ENCODE measurements around the gene PRIM1. TPM values are rescaled to one million over a fixed set of nuclear protein-coding genes. Genes with fewer than 3 reads are reported as not detected.

PRIM1 gene
- total RNA-seq, 1 donor from 2014 or later, result 3.7 TPM

- peak overlapping the region; percentile 9 for H3K4me3 ChIP-seq (ENCODE audit: low read depth, low read length)
- TF ChIP-seq CTCF (IDR thresholded peaks at IDR 0.05; ENCODE audit: insufficient read depth, low read length, severe bottlenecking), result no peak
- no peak for FAIRE-seq
These were observed 30.4 kb downstream of the PRIM1 start for GRCh38 chr12:56721721-56722120.

GRCh38 chr12:56721216-56721615 lies 30.9 kb downstream of the PRIM1 start:
- DNase-seq (ENCODE audit: low read depth) (peak; percentile 5), FAIRE-seq (no peak)
- H3K27me3 ChIP-seq (ENCODE audit: control insufficient read depth, insufficient read depth, low read length), result no peaks in the 10 kb centered on the region
- no peak overlapping the region for H3K4me3 ChIP-seq (ENCODE audit: low read depth, low read length)
- peaks cover 24% of the 10 kb centered on the region for H3K36me3 ChIP-seq (ENCODE audit: control insufficient read depth, insufficient read depth, low read length)
- TF ChIP-seq CTCF (IDR thresholded peaks at IDR 0.05; ENCODE audit: insufficient read depth, low read length, severe bottlenecking), result no peak

More at GRCh38 chr12:56721721-56722120, 30.4 kb downstream of the PRIM1 start:
- DNase-seq (ENCODE audit: low read depth), result no peak
- no peaks in the 10 kb centered on the region for H3K27me3 ChIP-seq (ENCODE audit: control insufficient read depth, insufficient read depth, low read length)
- H3K36me3 ChIP-seq (ENCODE audit: control insufficient read depth, insufficient read depth, low read length), result peaks cover 20% of the 10 kb centered on the region

- no peak for TF ChIP-seq CTCF (IDR thresholded peaks at IDR 0.05; ENCODE audit: insufficient read depth, low read length, severe bottlenecking)
- Histone ChIP-seq H3K36me3 (ENCODE audit: control insufficient read depth, insufficient read depth, low read length) (peaks cover 27% of the 10 kb centered on the region), H3K27me3 (ENCODE audit: control insufficient read depth, insufficient read depth, low read length) (no peaks in the 10 kb centered on the region), H3K4me3 (ENCODE audit: low read depth, low read length) (no peak overlapping the region)
- FAIRE-seq, result no peak
- DNase-seq (ENCODE audit: low read depth), result no peak
These were observed 31.4 kb downstream of the PRIM1 start for GRCh38 chr12:56720731-56721151.

GRCh38 chr12:56719056-56719455 lies 33.1 kb downstream of the PRIM1 start:
- no peaks in the 10 kb centered on the region for H3K27me3 ChIP-seq (ENCODE audit: control insufficient read depth, insufficient read depth, low read length)
- peaks cover 29% of the 10 kb centered on the region for H3K36me3 ChIP-seq (ENCODE audit: control insufficient read depth, insufficient read depth, low read length)
- no peak for TF ChIP-seq CTCF (IDR thresholded peaks at IDR 0.05; ENCODE audit: insufficient read depth, low read length, severe bottlenecking)
- no peak overlapping the region for H3K4me3 ChIP-seq (ENCODE audit: low read depth, low read length)
- no peak for DNase-seq (ENCODE audit: low read depth)
- FAIRE-seq, result no peak

- H3K27me3 ChIP-seq (ENCODE audit: control insufficient read depth, insufficient read depth, low read length), result no peaks in the 10 kb centered on the region
- no peak overlapping the region for H3K4me3 ChIP-seq (ENCODE audit: low read depth, low read length)
- DNase-seq (ENCODE audit: low read depth) (no peak), FAIRE-seq (no peak)
- TF ChIP-seq CTCF (IDR thresholded peaks at IDR 0.05; ENCODE audit: insufficient read depth, low read length, severe bottlenecking), result no peak
- peaks cover 32% of the 10 kb centered on the region for H3K36me3 ChIP-seq (ENCODE audit: control insufficient read depth, insufficient read depth, low read length)
These were observed 33.5 kb downstream of the PRIM1 start for GRCh38 chr12:56718636-56719035.

- no peak for FAIRE-seq
- Histone ChIP-seq H3K4me3 (ENCODE audit: low read depth, low read length) (no peak overlapping the region), H3K36me3 (ENCODE audit: control insufficient read depth, insufficient read depth, low read length) (peaks cover 34% of the 10 kb centered on the region), H3K27me3 (ENCODE audit: control insufficient read depth, insufficient read depth, low read length) (no peaks in the 10 kb centered on the region)
- no peak for DNase-seq (ENCODE audit: low read depth)
- TF ChIP-seq CTCF (IDR thresholded peaks at IDR 0.05; ENCODE audit: insufficient read depth, low read length, severe bottlenecking), result no peak
These were observed 34.0 kb downstream of the PRIM1 start for GRCh38 chr12:56718149-56718548.
